Thyroid gland (tissue), 4 donors: ENCODE measurements around the gene LRPPRC.

Experiments used
- CTCF ChIP-seq, 6 experiments: fragments of 200-600 bp in 3 of 6; fragments of 450-650 bp in 3 of 6; sonication (generic) in 3 of 6; IDR thresholded peaks; one replicate each; pipeline ENCODE4 v1.5.1; 2016 to 2019; ENCODE audit warnings: antibody characterized with exemption in 6 of 6, mild to moderate bottlenecking in 2 of 6, inconsistent platforms in 1 of 6, moderate library complexity in 1 of 6
- POLR2A ChIP-seq, 2 donors: fragments of 450-650 bp; IDR thresholded peaks; one replicate each; pipeline ENCODE4 v1.6.1; 2017; ENCODE audit warnings: antibody characterized with exemption in 2 of 2, mild to moderate bottlenecking in 2 of 2, moderate library complexity in 1 of 2

GRCh38 chr2:43941359-43941758 is 54.4 kb downstream of the LRPPRC start:
- TF ChIP-seq POLR2A (IDR thresholded peaks at IDR 0.05): no peak
- no peak for TF ChIP-seq CTCF (IDR thresholded peaks at IDR 0.05)
